ENCODE measurements around the gene REG4.

DNA sequence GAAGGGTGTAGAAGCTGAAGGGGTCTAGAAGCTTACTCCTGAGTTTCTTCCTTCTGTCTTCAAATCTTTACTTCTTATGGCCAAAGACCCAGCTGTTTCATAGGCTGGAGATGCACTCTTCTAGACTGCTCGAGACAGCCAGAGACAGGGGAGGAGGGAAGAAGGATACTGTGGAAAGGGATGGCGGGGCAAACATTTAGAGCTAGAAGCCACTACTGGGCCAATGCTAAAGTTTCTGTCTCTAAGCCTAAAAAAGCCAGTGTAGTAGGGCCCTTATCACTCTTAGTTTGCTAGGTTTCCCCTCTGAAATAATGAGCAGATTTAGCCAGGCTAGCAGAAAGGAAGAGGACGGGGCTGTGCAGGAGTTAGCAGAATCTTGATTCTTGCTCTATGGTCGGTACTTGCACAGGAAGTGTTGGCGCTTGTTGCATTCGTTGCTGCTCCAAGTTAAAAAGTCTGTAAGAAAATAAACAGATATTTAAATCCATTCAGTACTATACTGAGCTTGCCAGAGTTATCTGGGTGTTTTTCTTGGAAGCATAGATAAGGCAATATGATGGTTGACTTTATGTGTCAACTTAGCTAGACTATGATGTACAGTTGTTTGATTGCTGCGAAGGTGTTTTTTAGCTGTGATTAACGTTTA is 16.9 kb downstream of the REG4 start:
- TF ChIP-seq RARB (CRISPR knock-in tag; IDR thresholded peaks at IDR 0.05) (no peak), POLR2A (IDR thresholded peaks at IDR 0.05; ENCODE audit: low read length) (no peak), CHD2 (IDR thresholded peaks at IDR 0.05; ENCODE audit: low read length, partially characterized antibody) (no peak), CBX8 (IDR thresholded peaks at IDR 0.05) (no peak), FOSL2 (IDR thresholded peaks at IDR 0.05) (no peak), FOSL2 (CRISPR knock-in tag; IDR thresholded peaks at IDR 0.05) (no peak), EP300 (IDR thresholded peaks at IDR 0.05) (no peak), SMC3 (IDR thresholded peaks at IDR 0.05) (no peak)
- TF ChIP-seq, protein P1, sequence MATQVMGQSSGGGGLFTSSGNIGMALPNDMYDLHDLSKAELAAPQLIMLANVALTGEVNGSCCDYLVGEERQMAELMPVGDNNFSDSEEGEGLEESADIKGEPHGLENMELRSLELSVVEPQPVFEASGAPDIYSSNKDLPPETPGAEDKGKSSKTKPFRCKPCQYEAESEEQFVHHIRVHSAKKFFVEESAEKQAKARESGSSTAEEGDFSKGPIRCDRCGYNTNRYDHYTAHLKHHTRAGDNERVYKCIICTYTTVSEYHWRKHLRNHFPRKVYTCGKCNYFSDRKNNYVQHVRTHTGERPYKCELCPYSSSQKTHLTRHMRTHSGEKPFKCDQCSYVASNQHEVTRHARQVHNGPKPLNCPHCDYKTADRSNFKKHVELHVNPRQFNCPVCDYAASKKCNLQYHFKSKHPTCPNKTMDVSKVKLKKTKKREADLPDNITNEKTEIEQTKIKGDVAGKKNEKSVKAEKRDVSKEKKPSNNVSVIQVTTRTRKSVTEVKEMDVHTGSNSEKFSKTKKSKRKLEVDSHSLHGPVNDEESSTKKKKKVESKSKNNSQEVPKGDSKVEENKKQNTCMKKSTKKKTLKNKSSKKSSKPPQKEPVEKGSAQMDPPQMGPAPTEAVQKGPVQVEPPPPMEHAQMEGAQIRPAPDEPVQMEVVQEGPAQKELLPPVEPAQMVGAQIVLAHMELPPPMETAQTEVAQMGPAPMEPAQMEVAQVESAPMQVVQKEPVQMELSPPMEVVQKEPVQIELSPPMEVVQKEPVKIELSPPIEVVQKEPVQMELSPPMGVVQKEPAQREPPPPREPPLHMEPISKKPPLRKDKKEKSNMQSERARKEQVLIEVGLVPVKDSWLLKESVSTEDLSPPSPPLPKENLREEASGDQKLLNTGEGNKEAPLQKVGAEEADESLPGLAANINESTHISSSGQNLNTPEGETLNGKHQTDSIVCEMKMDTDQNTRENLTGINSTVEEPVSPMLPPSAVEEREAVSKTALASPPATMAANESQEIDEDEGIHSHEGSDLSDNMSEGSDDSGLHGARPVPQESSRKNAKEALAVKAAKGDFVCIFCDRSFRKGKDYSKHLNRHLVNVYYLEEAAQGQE (IDR thresholded peaks at IDR 0.05): no peak
- TF ChIP-seq, protein P2, sequence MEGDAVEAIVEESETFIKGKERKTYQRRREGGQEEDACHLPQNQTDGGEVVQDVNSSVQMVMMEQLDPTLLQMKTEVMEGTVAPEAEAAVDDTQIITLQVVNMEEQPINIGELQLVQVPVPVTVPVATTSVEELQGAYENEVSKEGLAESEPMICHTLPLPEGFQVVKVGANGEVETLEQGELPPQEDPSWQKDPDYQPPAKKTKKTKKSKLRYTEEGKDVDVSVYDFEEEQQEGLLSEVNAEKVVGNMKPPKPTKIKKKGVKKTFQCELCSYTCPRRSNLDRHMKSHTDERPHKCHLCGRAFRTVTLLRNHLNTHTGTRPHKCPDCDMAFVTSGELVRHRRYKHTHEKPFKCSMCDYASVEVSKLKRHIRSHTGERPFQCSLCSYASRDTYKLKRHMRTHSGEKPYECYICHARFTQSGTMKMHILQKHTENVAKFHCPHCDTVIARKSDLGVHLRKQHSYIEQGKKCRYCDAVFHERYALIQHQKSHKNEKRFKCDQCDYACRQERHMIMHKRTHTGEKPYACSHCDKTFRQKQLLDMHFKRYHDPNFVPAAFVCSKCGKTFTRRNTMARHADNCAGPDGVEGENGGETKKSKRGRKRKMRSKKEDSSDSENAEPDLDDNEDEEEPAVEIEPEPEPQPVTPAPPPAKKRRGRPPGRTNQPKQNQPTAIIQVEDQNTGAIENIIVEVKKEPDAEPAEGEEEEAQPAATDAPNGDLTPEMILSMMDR (IDR thresholded peaks at IDR 0.05): no peak
